Common myeloid progenitor, CD34-positive (primary cell): ENCODE data around the gene ZNF692. TPM values are rescaled to one million over a fixed set of nuclear protein-coding genes. Genes with fewer than 3 reads are reported as not detected.

Experiments used
- CTCF ChIA-PET: fragments of 350-600 bp; sonication (Branson Sonifier 250); formaldehyde crosslinking; loops from one replicate; lab custom pipeline; 2021; ENCODE audit warnings: antibody characterized with exemption; lab: Charles Lee
- POLR2A ChIA-PET: fragments of 350-600 bp; sonication (Branson Sonifier 250); formaldehyde crosslinking; loops from one replicate; lab custom pipeline; 2021; ENCODE audit warnings: antibody characterized with exemption; lab: Charles Lee
- DNase-seq, 3 donors: peaks; one replicate each; pipeline versions ENCODE4 v3.0.0 to v3.0.0-alpha.2; 2013
- H3K27ac ChIP-seq, 2 experiments: 1 replicate in 1 of 2; 2 replicates in 1 of 2; pipeline ENCODE4 v1.7.0; 2013; ENCODE audit warnings: inconsistent platforms in 2 of 2, low read length in 2 of 2, mild to moderate bottlenecking in 2 of 2, low read depth in 1 of 2, moderate library complexity in 1 of 2; ENCODE audit not compliant: severe bottlenecking in 2 of 2, insufficient read depth in 1 of 2, poor library complexity in 1 of 2
- H3K27me3 ChIP-seq, 5 experiments: replicated peaks in 2 of 5; 1 replicate in 3 of 5; 2 replicates in 2 of 5; pipeline versions ENCODE4 v1.6.1 to v1.7.0; 2013; ENCODE audit warnings: low read length in 4 of 5, mild to moderate bottlenecking in 2 of 5, moderate library complexity in 2 of 5, inconsistent platforms in 1 of 5; ENCODE audit not compliant: insufficient read depth in 5 of 5, control insufficient read depth in 4 of 5
- H3K36me3 ChIP-seq, 4 experiments: 1 replicate in 2 of 4; 2 replicates in 2 of 4; pipeline versions ENCODE4 v1.6.1 to v1.7.0; 2013; ENCODE audit warnings: low read length in 3 of 4, control low read depth in 1 of 4, mild to moderate bottlenecking in 1 of 4; ENCODE audit not compliant: control insufficient read depth in 4 of 4, insufficient read depth in 4 of 4
- H3K4me1 ChIP-seq, 4 experiments: 1 replicate in 3 of 4; 2 replicates in 1 of 4; pipeline versions ENCODE4 v1.6.1 to v1.7.1; 2013; ENCODE audit warnings: low read length in 3 of 4, mild to moderate bottlenecking in 3 of 4, control low read depth in 1 of 4, inconsistent platforms in 1 of 4, moderate library complexity in 1 of 4; ENCODE audit not compliant: control insufficient read depth in 4 of 4, insufficient read depth in 4 of 4; ENCODE audit errors: control extremely low read depth in 1 of 4
- H3K4me3 ChIP-seq, 7 experiments: 1 replicate in 4 of 7; 2 replicates in 3 of 7; pipeline versions ENCODE4 v1.5.1 to v1.7.0; 2013; ENCODE audit warnings: mild to moderate bottlenecking in 7 of 7, low read length in 6 of 7, moderate library complexity in 6 of 7, inconsistent platforms in 2 of 7, low read depth in 2 of 7, control low read depth in 1 of 7; ENCODE audit not compliant: insufficient read depth in 4 of 7, control insufficient read depth in 1 of 7; ENCODE audit errors: extremely low read depth in 1 of 7
- H3K9me3 ChIP-seq, 5 experiments: 1 replicate in 4 of 5; 2 replicates in 1 of 5; pipeline versions ENCODE4 v1.6.1 to v1.7.1; 2013; ENCODE audit warnings: low read length in 4 of 5, mild to moderate bottlenecking in 2 of 5, inconsistent platforms in 1 of 5, low read depth in 1 of 5, moderate library complexity in 1 of 5; ENCODE audit not compliant: control insufficient read depth in 4 of 5, insufficient read depth in 2 of 5; ENCODE audit errors: control extremely low read depth in 1 of 5
- WGBS: methylation state at CpG from one replicate; pipeline ENCODE4 v1.1.5; 2013; ENCODE audit not compliant: insufficient coverage; 5-methylcytosine and 5-hydroxymethylcytosine counted together
- polyA plus RNA-seq: library from polyadenylated mRNA; unstranded; fragments of 120-200 nt; gene quantifications from one replicate; pipeline ENCODE4 v1.2.1, GENCODE V29; 2013

Gene ZNF692
- polyA plus RNA-seq: 39.8 TPM

- peaks cover under 1 to 20% (median 11%) of the 10 kb centered on the region in 4 experiments for H3K36me3 ChIP-seq
- peak within 1 kb of the TSS; percentile 20 to 85 (median 72) for H3K4me3 ChIP-seq
- ChIA-PET CTCF (interaction anchor here (1.0 to 7.2 kb wide), 13 partner anchors 12 to 67 kb away, joined by 3 to 53 read pairs (median 7); partner anchors contain the start of gene ZNF672), POLR2A (interaction anchor here (0.9 to 2.8 kb wide), 6 partner anchors 14 to 46 kb away, joined by 3 to 17 read pairs (median 4); partner anchors contain the start of gene ZNF672)
- H3K27ac ChIP-seq: peak within 1 kb of the TSS; percentile 81 to 84
- no peaks in the 10 kb centered on the region for H3K9me3 ChIP-seq
- H3K4me1 ChIP-seq: peaks cover 2 to 48% (median 43%) of the 10 kb centered on the region in 4 experiments
- DNase-seq: peak; percentile 98 to 99 (median 99)
- WGBS: 13% methylated on average over 41 of the region's 62 CpGs
- no peaks in the 10 kb centered on the region for H3K27me3 ChIP-seq
Observed at GRCh38 chr1:248858891-248859889, at the start of gene ZNF692. Gene ZNF692 (minus strand): TSS chr1:248859085. CDS start chr1:248858309, 776 bp downstream.

GRCh38 chr1:248906753-248907661 lies 48.1 kb upstream of the ZNF692 start:
- 37% methylated on average over 11 of the region's 18 CpGs for WGBS

GRCh38 chr1:248906009-248906752 lies 47.3 kb upstream of the ZNF692 start, which contains the start of gene PGBD2:
Gene PGBD2 (plus strand): TSS chr1:248906235. CDS start chr1:248913863, 7,628 bp downstream.
- Histone ChIP-seq H3K27ac (peak within 1 kb of the TSS; percentile 83 to 90), H3K9me3 (no peaks in the 10 kb centered on the region)
- POLR2A ChIA-PET: interaction anchor here (1.0 to 2.4 kb wide), 2 partner anchors 20 to 32 kb away, joined by 3 to 10 read pairs; no protein-coding TSS in a partner anchor

More at GRCh38 chr1:248906753-248907661, 48.1 kb upstream of the ZNF692 start:
- Histone ChIP-seq H3K27me3 (no peaks in the 10 kb centered on the region), H3K36me3 (peaks cover 0 to 5% (median 0%) of the 10 kb centered on the region in 4 experiments), H3K4me3 (peak overlapping the region; percentile 20 to 85 (median 72)), H3K9me3 (no peaks in the 10 kb centered on the region), H3K4me1 (peaks cover 2 to 18% (median 14%) of the 10 kb centered on the region in 4 experiments), H3K27ac (peak overlapping the region; percentile 79 to 86)
- no peak for DNase-seq
- ChIA-PET POLR2A (interaction anchor here (2.4 kb wide), 1 partner anchor 33 kb away, joined by 10 read pairs; no protein-coding TSS in a partner anchor), CTCF (interaction anchor here (0.7 to 1.8 kb wide), 8 partner anchors 8 to 78 kb away, joined by 3 to 5 read pairs (median 3); partner anchors contain the start of gene ZNF692)

GRCh38 chr1:248905662-248906008 lies 46.8 kb upstream of the ZNF692 start:
- ChIA-PET CTCF (interaction anchor here (0.8 to 1.8 kb wide), 5 partner anchors 18 to 27 kb away, joined by 3 to 5 read pairs (median 3); no protein-coding TSS in a partner anchor), POLR2A (interaction anchor here (1.0 to 2.4 kb wide), 3 partner anchors 19 to 47 kb away, joined by 3 to 10 read pairs (median 4); partner anchors contain the start of gene ZNF692)
- Histone ChIP-seq H3K4me3 (peak overlapping the region; percentile 77 to 93 (median 83)), H3K36me3 (peaks cover 0 to 5% (median 0%) of the 10 kb centered on the region in 4 experiments), H3K9me3 (no peaks in the 10 kb centered on the region), H3K27me3 (no peaks in the 10 kb centered on the region), H3K4me1 (peaks cover 2 to 18% (median 14%) of the 10 kb centered on the region in 4 experiments), H3K27ac (peak overlapping the region; percentile 83 to 90)
- peak in 1 of 3 donors; percentile 47 for DNase-seq
- WGBS: 43% methylated on average over 2 of the region's 4 CpGs

More at GRCh38 chr1:248906009-248906752, 47.3 kb upstream of the ZNF692 start, which contains the start of gene PGBD2:
- no peaks in the 10 kb centered on the region for H3K27me3 ChIP-seq
- peak within 1 kb of the TSS; percentile 77 to 93 (median 83) for H3K4me3 ChIP-seq
- CTCF ChIA-PET: interaction anchor here (0.7 to 1.8 kb wide), 11 partner anchors 9 to 77 kb away, joined by 3 to 5 read pairs (median 3); partner anchors contain the start of gene ZNF692
- H3K4me1 ChIP-seq: peaks cover 2 to 18% (median 14%) of the 10 kb centered on the region in 4 experiments
- peaks cover 0 to 5% (median 0%) of the 10 kb centered on the region in 4 experiments for H3K36me3 ChIP-seq
- WGBS: 0% methylated on average over 59 of the region's 80 CpGs
- DNase-seq: peak; percentile 94 to 97 (median 96)

- peaks cover 2 to 18% (median 14%) of the 10 kb centered on the region in 4 experiments for H3K4me1 ChIP-seq
- no peak overlapping the region for H3K4me3 ChIP-seq
- no peaks in the 10 kb centered on the region for H3K9me3 ChIP-seq
- H3K27me3 ChIP-seq: no peaks in the 10 kb centered on the region
- 100% methylated on average over 1 of the region's 3 CpGs for WGBS
- POLR2A ChIA-PET: interaction anchor here (1.1 to 2.4 kb wide), 2 partner anchors 31 to 46 kb away, joined by 4 to 10 read pairs; partner anchors contain the start of gene ZNF692
- CTCF ChIA-PET: interaction anchor here (1.5 to 1.7 kb wide), 2 partner anchors 18 to 26 kb away, joined by 4 to 8 read pairs; no protein-coding TSS in a partner anchor
- peak overlapping the region in 1 of 2 experiments; percentile 90 for H3K27ac ChIP-seq
- no peak for DNase-seq
- H3K36me3 ChIP-seq: peaks cover 0 to 5% (median 0%) of the 10 kb centered on the region in 4 experiments
Observed at GRCh38 chr1:248904437-248905216, 45.7 kb upstream of the ZNF692 start.
